ENCODE data around the gene GRHL1. TPM values are rescaled to one million over a fixed set of nuclear protein-coding genes. Genes with fewer than 3 reads are reported as not detected.

Gene GRHL1
- total and polyA plus RNA-seq, 9 of the 15 experiments (the other 6 are each of a cell fraction or from before 2014, with no cell fraction given): 1.7 to 6.1 (median 4.7) TPM

- Histone ChIP-seq H3K9ac (ENCODE audit: insufficient read depth in 1 of 2, low read depth in 2 of 2, low read length in 2 of 2) (no peak overlapping the region), H3K4me3 (no peak overlapping the region), H2AFZ (ENCODE audit: low read depth, low read length) (no peak overlapping the region), H3K9me3 (replicated peaks; ENCODE audit: control insufficient read depth, insufficient read depth, low read depth, low read length) (no peaks in the 10 kb centered on the region), H3K4me2 (ENCODE audit: insufficient read depth, low read length) (no peak overlapping the region), H3K9me1 (ENCODE audit: control insufficient read depth, insufficient read depth, low read length) (no peaks in the 10 kb centered on the region), H4K20me1 (replicated peaks; ENCODE audit: control insufficient read depth, insufficient read depth, low read length) (no peaks in the 10 kb centered on the region), H3K36me3 (ENCODE audit: control insufficient read depth, insufficient read depth, low read length) (no peaks in the 10 kb centered on the region), H3K79me2 (ENCODE audit: control insufficient read depth, insufficient read depth, low read length) (no peaks in the 10 kb centered on the region), H3K4me1 (replicated peaks in 1 of 2; ENCODE audit: control insufficient read depth in 2 of 2, insufficient read depth in 2 of 2, low read length in 2 of 2) (peaks cover 11 to 30% of the 10 kb centered on the region in 2 experiments; a peak in 4 of 5 replicates), H3K27me3 (ENCODE audit: control insufficient read depth in 2 of 2, insufficient read depth in 2 of 2, low read length in 2 of 2) (no peaks in the 10 kb centered on the region), H3K27ac (ENCODE audit: extremely low read depth, low read depth, low read length) (no peak overlapping the region)
- intact Hi-C loops (cut with micrococcal nuclease) (no loop called here), in situ Hi-C loops (cut with MboI) (no loop called here)
- ChIA-PET POLR2A (interaction anchor here (1.3 to 1.4 kb wide), 2 partner anchors 9 to 38 kb away, joined by 5 read pairs; no protein-coding TSS in a partner anchor), CTCF (ENCODE audit: low intra/inter-chr PET ratio) (interaction anchor here (0.7 kb wide), 1 partner anchor 208 kb away, joined by 3 read pairs; no protein-coding TSS in a partner anchor)
- no peak for TF ChIP-seq CCNT2 (IDR thresholded peaks at IDR 0.05; ENCODE audit: borderline replicate concordance, extremely low read depth, insufficient read length, low read depth, low read length)
- TF ChIP-seq PBX2 (CRISPR knock-in tag; IDR thresholded peaks at IDR 0.05; ENCODE audit: low read depth): no peak
- TF ChIP-seq PBX2 (tag; conservative IDR thresholded peaks at IDR 0.05; ENCODE audit: low read depth): peak; percentile 44; the same call in 1 of the 2 replicates
- no peak for TF ChIP-seq ZNF124 (CRISPR knock-in tag; IDR thresholded peaks at IDR 0.05)
- FAIRE-seq (no peak), DNase-seq (ENCODE audit: extremely low read depth in 1 of 4, low spot score in 3 of 4) (no peak), ATAC-seq (no peak; the same call in 2 of the 3 replicates)
- WGBS (ENCODE audit: insufficient coverage, low coverage, missing lambda C conversion rate): 78% methylated on average over 1 of the region's 4 CpGs
- BruUV-seq (replicated peaks): no TSS peak
Observed at GRCh38 chr2:10022445-10022844, 71.0 kb downstream of the GRHL1 start.

Data from K562 (cell line).